ENCODE measurements around the gene CDH6.

The CDH6 gene

GRCh38 chr5:31300501-31300900, 107.0 kb downstream of the CDH6 start:
- no peak for DNase-seq (ENCODE audit: low read depth)
- H3K4me3 ChIP-seq (ENCODE audit: low read length), result no peak overlapping the region
- TF ChIP-seq CTCF (conservative IDR thresholded peaks at IDR 0.05; ENCODE audit: low read depth, low read length), result no peak

- no peak for DNase-seq (ENCODE audit: low read depth)
- TF ChIP-seq CTCF (conservative IDR thresholded peaks at IDR 0.05; ENCODE audit: low read depth, low read length), result no peak
- H3K4me3 ChIP-seq (ENCODE audit: low read length), result no peak overlapping the region
Measured at GRCh38 chr5:31301833-31302232, 108.3 kb downstream of the CDH6 start.

GRCh38 chr5:31303688-31304087, 110.2 kb downstream of the CDH6 start:
- TF ChIP-seq CTCF (conservative IDR thresholded peaks at IDR 0.05; ENCODE audit: low read depth, low read length), result no peak
- no peak overlapping the region for H3K4me3 ChIP-seq (ENCODE audit: low read length)
- DNase-seq (ENCODE audit: low read depth), result no peak

- H3K4me3 ChIP-seq (ENCODE audit: low read length), result no peak overlapping the region
- no peak for TF ChIP-seq CTCF (conservative IDR thresholded peaks at IDR 0.05; ENCODE audit: low read depth, low read length)
- DNase-seq (ENCODE audit: low read depth), result no peak
Measured at GRCh38 chr5:31317665-31318064, 124.2 kb downstream of the CDH6 start.

GRCh38 chr5:31319335-31319734, 125.8 kb downstream of the CDH6 start:
- no peak overlapping the region for H3K4me3 ChIP-seq (ENCODE audit: low read length)
- no peak for TF ChIP-seq CTCF (conservative IDR thresholded peaks at IDR 0.05; ENCODE audit: low read depth, low read length)
- DNase-seq (ENCODE audit: low read depth), result no peak

- H3K4me3 ChIP-seq (ENCODE audit: low read length), result no peak overlapping the region
- no peak for TF ChIP-seq CTCF (conservative IDR thresholded peaks at IDR 0.05; ENCODE audit: low read depth, low read length)
- no peak for DNase-seq (ENCODE audit: low read depth)
Measured at GRCh38 chr5:31322946-31323345, 129.5 kb downstream of the CDH6 start.

- no peak overlapping the region for H3K4me3 ChIP-seq (ENCODE audit: low read length)
- no peak for TF ChIP-seq CTCF (conservative IDR thresholded peaks at IDR 0.05; ENCODE audit: low read depth, low read length)
- no peak for DNase-seq (ENCODE audit: low read depth)
Measured at GRCh38 chr5:31324842-31325241, 131.4 kb downstream of the CDH6 start.
